Astrocyte of the cerebellum (primary cell): ENCODE measurements around the gene DHX38.
"Not testable (repeated sequence)": the region's sequence is repeated elsewhere in the genome, so short reads cannot be mapped to it uniquely, and the experiment has no call there.

Source experiments
- DNase-seq: peaks from one replicate; pipeline ENCODE4 v3.0.0-alpha.2; 2011; ENCODE audit warnings: low read depth
- H3K4me3 ChIP-seq: 2 replicates; pipeline ENCODE4 v1.5.1; 2011; ENCODE audit warnings: mild to moderate bottlenecking, low read depth, low read length, moderate library complexity
- in situ Hi-C: cut with HindIII; loops from 2 replicates; pipeline ENCODE4 v1.10.0; 2017; ENCODE audit warnings: low sequenced_read_pairs
- TF ChIP-seq, protein P1 (sequence below): IDR thresholded peaks from 2 replicates; pipeline ENCODE4 v1.5.1; 2012; ENCODE audit warnings: low read length, low read depth, moderate library complexity, mild to moderate bottlenecking; ENCODE audit errors: missing control alignments

Gene DHX38

DNA sequence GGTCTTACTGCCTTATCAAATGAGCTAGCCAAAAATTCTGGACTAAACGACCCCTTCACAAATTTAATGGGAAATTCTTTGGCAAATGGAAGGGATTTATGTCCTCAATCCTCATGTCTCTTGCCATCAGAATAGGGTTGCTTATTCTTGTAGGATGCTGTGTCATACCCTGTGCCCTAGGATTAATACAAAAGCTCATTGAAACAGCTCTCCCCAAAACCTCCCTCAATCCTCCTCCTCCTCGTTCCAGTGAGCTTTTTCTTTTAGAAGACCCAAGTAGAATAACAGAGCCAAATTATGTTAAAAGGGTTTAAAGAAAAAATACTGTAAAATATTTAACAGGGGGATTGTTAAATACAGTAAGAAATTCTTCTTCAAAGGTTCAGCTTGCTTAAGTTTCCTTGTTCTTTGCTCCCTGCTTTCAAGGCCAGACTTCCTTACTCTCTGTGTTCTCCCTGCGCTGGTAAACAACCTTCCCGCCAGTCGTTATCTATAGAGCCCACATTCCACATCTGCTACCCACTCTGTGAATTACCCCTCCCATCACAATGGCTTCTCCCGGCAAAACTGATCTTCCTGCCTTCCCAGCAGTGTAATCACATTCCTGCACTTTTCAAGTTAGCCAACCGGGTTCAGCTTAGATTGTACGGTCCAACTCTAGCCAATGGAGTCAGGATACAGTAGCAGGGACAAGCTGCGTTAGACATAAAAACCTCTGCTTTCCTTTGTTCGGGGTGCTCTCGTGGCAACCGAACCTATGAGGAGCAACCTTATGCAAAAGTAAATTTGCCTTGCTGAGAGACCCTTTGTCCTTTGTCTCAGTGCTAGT is 20.9 kb upstream of the DHX38 start:
- TF ChIP-seq, protein P1, sequence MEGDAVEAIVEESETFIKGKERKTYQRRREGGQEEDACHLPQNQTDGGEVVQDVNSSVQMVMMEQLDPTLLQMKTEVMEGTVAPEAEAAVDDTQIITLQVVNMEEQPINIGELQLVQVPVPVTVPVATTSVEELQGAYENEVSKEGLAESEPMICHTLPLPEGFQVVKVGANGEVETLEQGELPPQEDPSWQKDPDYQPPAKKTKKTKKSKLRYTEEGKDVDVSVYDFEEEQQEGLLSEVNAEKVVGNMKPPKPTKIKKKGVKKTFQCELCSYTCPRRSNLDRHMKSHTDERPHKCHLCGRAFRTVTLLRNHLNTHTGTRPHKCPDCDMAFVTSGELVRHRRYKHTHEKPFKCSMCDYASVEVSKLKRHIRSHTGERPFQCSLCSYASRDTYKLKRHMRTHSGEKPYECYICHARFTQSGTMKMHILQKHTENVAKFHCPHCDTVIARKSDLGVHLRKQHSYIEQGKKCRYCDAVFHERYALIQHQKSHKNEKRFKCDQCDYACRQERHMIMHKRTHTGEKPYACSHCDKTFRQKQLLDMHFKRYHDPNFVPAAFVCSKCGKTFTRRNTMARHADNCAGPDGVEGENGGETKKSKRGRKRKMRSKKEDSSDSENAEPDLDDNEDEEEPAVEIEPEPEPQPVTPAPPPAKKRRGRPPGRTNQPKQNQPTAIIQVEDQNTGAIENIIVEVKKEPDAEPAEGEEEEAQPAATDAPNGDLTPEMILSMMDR, result no peak
- H3K4me3 ChIP-seq, result no peak overlapping the region
- in situ Hi-C loops, result no loop called here
- DNase-seq, result no peak

DNA sequence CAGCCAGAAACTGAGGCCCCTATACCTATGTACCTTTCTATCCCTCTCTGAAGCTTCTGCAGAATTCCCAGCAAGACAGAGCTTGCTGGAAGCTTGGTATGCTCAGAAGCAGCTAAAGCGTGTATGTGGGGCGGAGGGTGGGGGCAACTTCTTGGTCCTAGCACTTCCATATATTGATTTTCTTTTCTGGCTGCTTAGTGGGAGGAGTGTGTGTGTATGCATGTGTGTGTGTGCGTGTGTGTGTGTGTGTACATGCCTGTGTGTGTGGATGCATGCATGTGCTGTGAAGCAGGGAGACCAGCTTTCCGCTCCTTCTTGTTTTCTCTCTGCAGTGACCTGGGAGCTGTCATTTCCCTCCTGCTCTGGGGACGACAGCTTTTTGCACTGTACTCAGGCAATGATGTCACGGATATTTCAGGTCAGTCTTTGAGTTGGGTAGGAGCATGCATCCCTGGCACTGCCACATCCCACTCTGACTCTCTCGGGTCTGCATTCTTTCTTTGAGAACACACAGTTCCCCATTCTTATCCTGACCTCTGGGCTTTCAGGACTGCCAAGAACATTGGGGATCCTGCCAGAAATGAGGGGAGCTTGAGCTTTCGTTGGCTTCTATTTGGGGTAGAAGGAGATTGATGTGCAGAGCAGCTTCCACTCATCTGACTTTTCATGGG is 20.0 kb upstream of the DHX38 start:
- no peak overlapping the region for H3K4me3 ChIP-seq
- DNase-seq, result no peak
- TF ChIP-seq, protein P1, result no peak
- in situ Hi-C loops, result no loop called here

DNA sequence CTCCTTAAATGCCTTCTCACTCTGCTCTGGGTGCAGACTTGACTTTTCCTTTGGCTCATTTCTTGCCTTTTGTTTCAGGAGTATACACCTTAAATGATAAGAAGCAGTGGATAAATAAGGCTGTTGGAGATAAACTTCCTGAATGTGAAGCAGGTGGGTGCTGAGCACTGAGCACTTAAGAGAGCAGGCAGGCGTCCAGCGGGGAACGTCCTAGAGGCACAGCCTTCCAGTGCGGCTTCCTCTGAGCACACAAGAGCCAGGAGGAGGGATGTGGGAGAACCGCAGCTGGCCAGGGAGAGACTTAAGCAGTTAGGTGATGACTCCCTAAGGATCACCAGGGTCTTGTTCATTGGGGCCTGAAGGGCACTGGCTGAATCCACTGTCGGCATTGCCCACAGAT is 18.6 kb upstream of the DHX38 start:
- in situ Hi-C loops, DNase-seq, H3K4me3 ChIP-seq: not testable (repeated sequence)

DNA sequence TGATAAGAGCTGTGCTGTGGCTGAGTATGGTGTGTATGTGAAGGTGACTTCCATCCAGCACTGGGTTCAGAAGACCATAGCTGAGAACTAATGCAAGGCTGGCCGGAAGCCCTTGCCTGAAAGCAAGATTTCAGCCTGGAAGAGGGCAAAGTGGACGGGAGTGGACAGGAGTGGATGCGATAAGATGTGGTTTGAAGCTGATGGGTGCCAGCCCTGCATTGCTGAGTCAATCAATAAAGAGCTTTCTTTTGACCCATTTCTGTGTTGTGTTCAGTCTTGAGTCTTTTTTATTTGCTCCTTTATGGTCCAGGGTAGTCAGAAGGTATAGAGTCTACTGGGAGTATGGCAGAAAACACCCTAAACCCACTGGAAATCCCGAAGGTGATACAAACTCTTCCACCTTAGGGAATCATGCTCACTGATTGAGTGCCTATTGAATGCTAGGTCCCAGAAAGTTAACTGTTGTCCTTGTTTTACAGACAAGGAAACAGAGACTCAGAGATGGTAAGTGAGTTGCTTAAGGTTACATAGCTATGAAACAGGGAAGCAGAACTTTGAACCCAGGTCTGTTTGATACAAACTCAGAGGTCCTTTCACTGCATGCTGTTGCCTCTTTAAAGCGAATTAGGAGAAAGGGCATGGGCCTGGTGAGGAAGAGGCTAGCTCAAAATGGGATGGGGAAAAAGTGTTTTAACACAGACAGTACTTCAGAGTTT is 16.5 kb upstream of the DHX38 start:
- H3K4me3 ChIP-seq, in situ Hi-C loops: not testable (repeated sequence)

DNA sequence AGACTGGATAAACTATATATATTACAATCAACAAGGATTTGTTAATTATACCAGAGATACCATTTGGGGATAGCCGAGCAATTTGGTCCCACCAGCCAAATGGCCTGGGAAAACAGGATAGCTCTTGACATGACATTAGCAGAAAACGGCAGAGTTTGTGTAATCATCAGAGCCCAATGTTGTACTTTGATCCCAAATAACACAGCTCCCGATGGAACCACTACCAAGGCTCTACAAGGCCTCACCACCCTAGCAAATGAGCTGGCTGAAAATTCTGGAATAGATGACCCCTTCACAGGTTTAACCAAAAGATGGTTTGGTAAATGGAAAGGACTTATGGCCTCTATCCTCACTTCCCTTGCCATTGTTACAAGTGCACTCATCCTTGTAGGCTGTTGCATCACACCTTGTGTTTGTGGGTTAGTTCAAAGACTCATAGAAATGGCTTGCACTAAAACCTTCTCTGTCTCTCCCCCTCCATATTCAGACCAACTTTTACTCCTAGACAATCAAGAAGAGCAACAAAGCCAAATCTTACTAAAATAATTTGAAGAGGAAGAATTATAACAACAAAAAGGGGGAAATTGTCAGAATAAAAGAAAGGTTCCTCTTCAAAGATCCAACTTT is 9.8 kb upstream of the DHX38 start:
- TF ChIP-seq, protein P1, result no peak
- no peak for DNase-seq
- no peak overlapping the region for H3K4me3 ChIP-seq
- in situ Hi-C loops, result no loop called here

More for the DNA sequence above, 16.5 kb upstream of the DHX38 start:
- not testable (repeated sequence) for DNase-seq

DNA sequence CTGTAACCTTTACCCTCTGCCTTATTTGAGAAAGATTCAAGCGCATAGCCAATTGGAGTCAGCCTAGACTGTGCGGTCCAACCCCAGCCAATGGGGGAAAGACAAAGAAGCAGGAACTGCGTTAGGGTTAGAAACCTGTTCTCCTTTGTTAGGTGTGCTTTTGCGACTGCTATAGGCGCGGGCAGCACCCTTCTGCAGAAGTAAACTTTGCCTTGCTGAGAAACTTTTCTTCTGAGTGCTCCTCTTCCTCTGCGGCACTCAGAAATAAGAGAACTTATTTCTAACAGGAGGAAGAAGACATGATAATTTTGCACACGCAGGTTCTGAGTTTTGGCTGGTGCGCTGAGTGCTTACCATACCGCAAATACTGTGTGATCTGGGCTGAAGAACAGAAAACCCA is 9.2 kb upstream of the DHX38 start:
- TF ChIP-seq, protein P1, result no peak

DNA sequence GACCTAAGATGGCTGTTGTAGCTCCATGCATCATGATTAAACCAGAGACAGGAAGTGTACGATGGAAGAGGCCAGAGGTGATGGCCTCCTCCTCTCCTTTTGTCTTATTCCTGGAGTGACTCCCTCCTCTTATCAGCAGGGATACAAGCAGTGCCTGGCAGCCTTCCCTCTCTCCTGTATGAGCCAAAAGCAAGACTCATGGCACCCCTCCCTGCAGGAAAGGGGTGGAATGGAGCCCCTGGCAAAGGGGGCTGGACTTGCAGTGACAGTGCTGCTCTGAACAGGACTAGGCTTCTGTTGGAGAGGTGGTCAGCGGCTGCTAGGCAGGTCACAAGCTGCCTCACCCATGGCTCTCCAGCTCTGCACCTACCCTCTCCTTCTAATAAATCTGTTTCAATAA is 8.6 kb upstream of the DHX38 start:
- DNase-seq, result no peak
- in situ Hi-C loops, result no loop called here
- H3K4me3 ChIP-seq, result no peak overlapping the region
- TF ChIP-seq, protein P1, result no peak

More for the DNA sequence above, 9.2 kb upstream of the DHX38 start:
- in situ Hi-C loops, result no loop called here
- no peak overlapping the region for H3K4me3 ChIP-seq
- DNase-seq, result no peak
